OCI-LY1 (cell line): ENCODE measurements around the gene INTS7.

Experiments used
- H2AFZ ChIP-seq: fragments of 200-600 bp; sonication (generic), shearing (Covaris generic); 2 replicates; pipeline ENCODE4 v1.6.0; 2014; ENCODE audit warnings: antibody characterized with exemption, mild to moderate bottlenecking, low read length
- H3F3A ChIP-seq: fragments of 200-600 bp; sonication (generic), shearing (Covaris generic); 2 replicates; pipeline ENCODE4 v1.6.0; 2014; ENCODE audit warnings: mild to moderate bottlenecking, antibody characterized with exemption, low read length, moderate library complexity; ENCODE audit not compliant: insufficient read depth
- H3K27ac ChIP-seq: fragments of 200-600 bp; sonication (generic); 2 replicates; pipeline ENCODE4 v1.5.1; 2014; ENCODE audit warnings: low read length, mixed run types, mild to moderate bottlenecking, low read depth; ENCODE audit not compliant: poor library complexity, severe bottlenecking
- H3K27me3 ChIP-seq: fragments of 200-600 bp; sonication (generic); 2 replicates; pipeline ENCODE4 v1.6.0; 2014; ENCODE audit warnings: antibody characterized with exemption, mild to moderate bottlenecking, low read length, moderate library complexity; ENCODE audit not compliant: insufficient read depth
- H3K36me3 ChIP-seq: fragments of 200-600 bp; sonication (generic); 2 replicates; pipeline ENCODE4 v1.6.1; 2014; ENCODE audit warnings: mild to moderate bottlenecking, antibody characterized with exemption, low read length, moderate library complexity, mixed read lengths; ENCODE audit not compliant: insufficient read depth
- H3K4me1 ChIP-seq: fragments of 200-600 bp; sonication (generic); 2 replicates; pipeline ENCODE4 v1.5.1; 2014; ENCODE audit warnings: mild to moderate bottlenecking, low read length, moderate library complexity; ENCODE audit not compliant: insufficient read depth, severe bottlenecking
- H3K4me2 ChIP-seq: fragments of 200-600 bp; sonication (generic), shearing (Covaris generic); 2 replicates; pipeline ENCODE4 v1.6.1; 2014; ENCODE audit warnings: low read length
- H3K4me3 ChIP-seq: fragments of 200-600 bp; sonication (generic); 2 replicates; pipeline ENCODE4 v1.5.1; 2014; ENCODE audit warnings: low read length, low read depth, mild to moderate bottlenecking, mixed read lengths; ENCODE audit not compliant: poor library complexity, severe bottlenecking
- H3K79me2 ChIP-seq: fragments of 200-600 bp; shearing (Covaris generic); 2 replicates; pipeline ENCODE4 v1.6.1; 2016; ENCODE audit warnings: mixed run types, low read length, mixed read lengths; ENCODE audit not compliant: insufficient read depth
- H3K9ac ChIP-seq: fragments of 200-600 bp; sonication (generic), shearing (Covaris generic); 2 replicates; pipeline ENCODE4 v1.6.1; 2014; ENCODE audit warnings: mild to moderate bottlenecking, low read length, mixed read lengths
- H3K9me2 ChIP-seq: fragments of 200-600 bp; sonication (generic), shearing (Covaris generic); 2 replicates; pipeline ENCODE4 v1.6.1; 2014; ENCODE audit warnings: low read depth, mild to moderate bottlenecking, low read length, mixed read lengths
- H3K9me3 ChIP-seq: fragments of 200-600 bp; shearing (Covaris generic); 2 replicates; pipeline ENCODE4 v1.6.1; 2014; ENCODE audit warnings: low read length, mixed read lengths
- H4K20me1 ChIP-seq: fragments of 200-600 bp; sonication (generic), shearing (Covaris generic); 2 replicates; pipeline ENCODE4 v1.6.0; 2016; ENCODE audit warnings: mild to moderate bottlenecking, low read length; ENCODE audit not compliant: insufficient read depth
- EZH2 ChIP-seq: fragments of 200-600 bp; sonication (generic), shearing (Covaris generic); IDR thresholded peaks from 2 replicates; pipeline ENCODE4 v1.8.0; 2017; ENCODE audit warnings: borderline replicate concordance, mixed run types, mild to moderate bottlenecking, antibody characterized with exemption, low read length, moderate library complexity, mixed read lengths
- TF ChIP-seq, protein P1 (sequence below): fragments of 200-600 bp; sonication (generic), shearing (Covaris generic); IDR thresholded peaks from 2 replicates; pipeline ENCODE4 v1.5.1; 2017; ENCODE audit warnings: mild to moderate bottlenecking, antibody characterized with exemption, low read length, moderate library complexity, mixed read lengths

INTS7 gene

DNA sequence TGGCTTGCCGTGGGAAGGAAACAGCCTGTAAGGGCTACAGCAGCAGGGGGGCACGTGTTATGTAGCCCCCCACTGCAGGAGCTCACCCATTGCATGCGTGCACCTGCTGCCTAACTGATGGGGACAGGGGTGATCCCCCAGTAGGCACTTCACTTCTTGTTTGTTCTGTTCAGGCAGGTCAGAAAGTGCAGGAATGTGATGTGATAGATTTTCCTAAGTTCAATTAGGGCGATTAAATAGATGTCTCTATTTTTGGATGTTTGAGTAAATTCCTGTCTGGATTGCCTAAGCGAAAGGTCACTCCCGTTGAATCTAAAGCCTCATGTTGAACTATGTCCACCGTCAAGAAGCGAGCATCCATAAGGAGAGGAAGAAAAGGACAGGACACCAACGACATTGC, 126.0 kb downstream of the INTS7 start:
- Histone ChIP-seq H4K20me1 (no peaks in the 10 kb centered on the region), H3F3A (no peaks in the 10 kb centered on the region), H3K9ac (no peak overlapping the region), H3K4me3 (no peak overlapping the region), H3K9me3 (no peaks in the 10 kb centered on the region), H3K9me2 (no peaks in the 10 kb centered on the region), H3K36me3 (no peaks in the 10 kb centered on the region), H3K27ac (no peak overlapping the region), H3K4me1 (no peaks in the 10 kb centered on the region), H2AFZ (no peak overlapping the region), H3K27me3 (no peaks in the 10 kb centered on the region), H3K4me2 (no peak overlapping the region), H3K79me2 (no peaks in the 10 kb centered on the region)
- no peak for TF ChIP-seq EZH2
- TF ChIP-seq, protein P1, sequence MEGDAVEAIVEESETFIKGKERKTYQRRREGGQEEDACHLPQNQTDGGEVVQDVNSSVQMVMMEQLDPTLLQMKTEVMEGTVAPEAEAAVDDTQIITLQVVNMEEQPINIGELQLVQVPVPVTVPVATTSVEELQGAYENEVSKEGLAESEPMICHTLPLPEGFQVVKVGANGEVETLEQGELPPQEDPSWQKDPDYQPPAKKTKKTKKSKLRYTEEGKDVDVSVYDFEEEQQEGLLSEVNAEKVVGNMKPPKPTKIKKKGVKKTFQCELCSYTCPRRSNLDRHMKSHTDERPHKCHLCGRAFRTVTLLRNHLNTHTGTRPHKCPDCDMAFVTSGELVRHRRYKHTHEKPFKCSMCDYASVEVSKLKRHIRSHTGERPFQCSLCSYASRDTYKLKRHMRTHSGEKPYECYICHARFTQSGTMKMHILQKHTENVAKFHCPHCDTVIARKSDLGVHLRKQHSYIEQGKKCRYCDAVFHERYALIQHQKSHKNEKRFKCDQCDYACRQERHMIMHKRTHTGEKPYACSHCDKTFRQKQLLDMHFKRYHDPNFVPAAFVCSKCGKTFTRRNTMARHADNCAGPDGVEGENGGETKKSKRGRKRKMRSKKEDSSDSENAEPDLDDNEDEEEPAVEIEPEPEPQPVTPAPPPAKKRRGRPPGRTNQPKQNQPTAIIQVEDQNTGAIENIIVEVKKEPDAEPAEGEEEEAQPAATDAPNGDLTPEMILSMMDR, result no peak

DNA sequence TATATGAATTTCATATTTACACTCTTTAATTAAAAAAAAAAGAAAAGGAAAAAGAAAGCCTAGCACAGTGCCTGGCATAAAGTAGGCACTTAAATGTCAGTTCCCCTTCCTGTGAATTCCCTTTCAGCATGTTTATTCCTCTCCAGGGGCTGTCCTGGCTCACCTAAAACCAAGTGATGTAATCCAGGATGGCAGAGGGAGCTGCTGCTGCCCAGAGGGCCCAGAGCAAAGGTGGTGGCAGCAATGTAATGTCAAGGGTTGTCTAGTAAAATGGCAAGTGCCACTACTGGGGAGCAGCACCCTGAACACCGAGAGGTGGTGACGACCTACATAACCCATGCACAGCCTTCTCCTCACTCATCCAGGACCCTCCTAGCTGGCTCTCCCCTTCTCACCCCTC, 126.4 kb downstream of the INTS7 start:
- Histone ChIP-seq H3K4me1 (no peaks in the 10 kb centered on the region), H3K4me3 (no peak overlapping the region)
- no peak for TF ChIP-seq EZH2
- TF ChIP-seq, protein P1, result no peak

DNA sequence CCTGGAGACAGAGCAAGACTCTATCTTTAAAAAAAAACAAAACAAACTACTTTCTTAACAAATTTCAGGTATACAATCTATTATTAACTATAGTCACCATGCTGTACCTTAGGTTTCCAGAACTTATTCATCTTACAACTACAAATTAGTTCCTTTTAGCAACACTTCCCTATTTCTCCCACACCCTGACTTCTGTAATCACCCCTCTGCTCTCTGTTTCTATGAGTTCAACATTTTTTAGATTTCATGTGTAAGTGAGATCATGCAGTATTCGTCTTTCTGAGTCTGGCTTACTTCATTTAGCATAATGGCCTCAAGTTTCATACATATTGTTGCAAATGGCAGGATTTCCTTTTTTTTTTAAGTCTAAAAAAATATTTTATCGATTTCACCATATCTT, 126.9 kb downstream of the INTS7 start:
- H3K4me3 ChIP-seq, result no peak overlapping the region
- no peaks in the 10 kb centered on the region for H4K20me1 ChIP-seq
- no peak for TF ChIP-seq EZH2
- TF ChIP-seq, protein P1, result no peak
- 0 out of 2 replicates have a peak, but pooled peaks cover 2% of the 10 kb centered on the region for H3K9me3 ChIP-seq
- no peaks in the 10 kb centered on the region for H3K4me1 ChIP-seq
- no peaks in the 10 kb centered on the region for H3K9me2 ChIP-seq
- no peak overlapping the region for H3K27ac ChIP-seq
- no peak overlapping the region for H3K9ac ChIP-seq
- no peak overlapping the region for H3K4me2 ChIP-seq
- H3K36me3 ChIP-seq, result no peaks in the 10 kb centered on the region
- no peak overlapping the region for H2AFZ ChIP-seq
- no peaks in the 10 kb centered on the region for H3F3A ChIP-seq
- H3K27me3 ChIP-seq, result no peaks in the 10 kb centered on the region
- no peaks in the 10 kb centered on the region for H3K79me2 ChIP-seq

More for the DNA sequence above, 126.4 kb downstream of the INTS7 start:
- no peaks in the 10 kb centered on the region for H4K20me1 ChIP-seq
- H3K9me3 ChIP-seq, result no peaks in the 10 kb centered on the region
- H3K79me2 ChIP-seq, result no peaks in the 10 kb centered on the region
- H3K9me2 ChIP-seq, result no peaks in the 10 kb centered on the region
- no peak overlapping the region for H3K27ac ChIP-seq
- H3K9ac ChIP-seq, result no peak overlapping the region
- H3K27me3 ChIP-seq, result no peaks in the 10 kb centered on the region
- H2AFZ ChIP-seq, result no peak overlapping the region
- H3K36me3 ChIP-seq, result no peaks in the 10 kb centered on the region
- H3F3A ChIP-seq, result no peaks in the 10 kb centered on the region
- no peak overlapping the region for H3K4me2 ChIP-seq
